DMS153 treated with DMSO at 0.1 percent for 48 hours (cell line): Measurements from ENCODE around the gene SDF4.

Experiments used
- DNase-seq: peaks from one replicate; lab custom pipeline; 2025; ENCODE audit not compliant: unreplicated experiment; lab: John Stamatoyannopoulos, UW

Gene SDF4

GRCh38 chr1:1179983-1180861 is 51.6 kb downstream of the SDF4 start:
- DNase-seq, result no peak

GRCh38 chr1:1179346-1179982 is 52.3 kb downstream of the SDF4 start:
- DNase-seq, result no peak

- no peak for DNase-seq
Measured at GRCh38 chr1:1178794-1179331, 52.9 kb downstream of the SDF4 start.

- DNase-seq, result no peak
Measured at GRCh38 chr1:1177452-1178206, 54.2 kb downstream of the SDF4 start.

DNA sequence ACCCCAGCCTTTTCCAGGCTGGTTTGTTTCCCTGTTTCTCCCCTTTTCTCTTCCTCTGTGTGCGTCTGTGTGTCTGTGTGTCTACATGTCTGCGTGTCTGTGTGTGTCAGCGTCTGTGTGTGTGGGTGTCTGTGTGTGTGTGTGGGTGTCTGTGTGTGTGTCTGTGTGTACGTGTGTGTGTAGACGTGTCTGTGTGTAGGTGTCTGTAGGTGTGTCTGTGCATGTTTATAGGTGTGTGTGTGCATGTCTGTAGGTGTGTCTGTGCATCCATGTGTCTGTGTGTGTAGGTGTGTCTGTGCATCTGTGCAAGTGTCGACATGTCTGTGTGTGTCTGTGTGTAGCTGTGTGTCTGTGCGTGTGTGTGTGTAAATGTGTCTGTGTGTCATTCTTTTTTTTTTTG is 54.9 kb downstream of the SDF4 start:
- no peak for DNase-seq

- DNase-seq, result peak; percentile 79
Measured at GRCh38 chr1:1176063-1176761, 55.6 kb downstream of the SDF4 start.

- DNase-seq, result peak; percentile 86
Measured at GRCh38 chr1:1175221-1176062, 56.4 kb downstream of the SDF4 start.

DNA sequence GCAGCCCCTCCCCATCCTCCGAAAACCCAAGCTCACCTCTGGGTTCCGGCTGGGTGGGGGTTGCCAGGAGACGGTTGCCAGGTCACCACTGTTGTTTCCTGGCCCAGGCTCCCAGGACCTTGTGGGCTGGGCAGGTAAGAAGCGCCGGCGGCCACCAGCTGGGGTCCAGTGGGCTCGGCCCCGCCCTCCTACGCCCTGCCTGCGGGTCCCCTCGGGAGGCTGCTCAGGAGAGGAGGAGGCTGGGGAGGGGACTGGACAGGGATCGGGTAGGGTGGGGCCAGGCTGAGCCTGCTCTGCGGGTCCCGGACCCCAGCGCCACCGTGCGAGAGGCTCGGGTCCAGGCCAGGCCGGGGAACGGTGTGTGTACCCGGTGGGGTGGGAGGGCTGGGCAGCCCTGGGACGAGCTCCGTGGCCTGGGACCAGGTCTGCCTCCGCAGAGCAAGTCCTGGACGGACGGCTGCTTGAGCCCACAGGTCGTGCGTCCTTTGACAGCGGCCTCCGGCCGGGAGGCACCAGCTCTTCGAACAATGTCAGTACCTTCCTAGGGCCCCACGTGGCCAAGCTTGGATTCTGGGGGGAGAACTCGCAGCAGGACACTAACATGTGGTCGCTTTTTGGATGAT is 57.9 kb downstream of the SDF4 start, which contains the start of gene TTLL10:
TSS of gene TTLL10 (plus strand) at position 88 of the 623 bp plus-strand sequence. CDS start 5,336 bp downstream, outside the sequence.
- DNase-seq, result no peak

- no peak for DNase-seq
Measured at GRCh38 chr1:1173061-1173792, 58.6 kb downstream of the SDF4 start.

GRCh38 chr1:1171546-1172340 is 60.1 kb downstream of the SDF4 start:
- no peak for DNase-seq

GRCh38 chr1:1171161-1171545 is 60.6 kb downstream of the SDF4 start:
- DNase-seq, result no peak

GRCh38 chr1:1170215-1171091 is 61.3 kb downstream of the SDF4 start:
- DNase-seq, result no peak

DNA sequence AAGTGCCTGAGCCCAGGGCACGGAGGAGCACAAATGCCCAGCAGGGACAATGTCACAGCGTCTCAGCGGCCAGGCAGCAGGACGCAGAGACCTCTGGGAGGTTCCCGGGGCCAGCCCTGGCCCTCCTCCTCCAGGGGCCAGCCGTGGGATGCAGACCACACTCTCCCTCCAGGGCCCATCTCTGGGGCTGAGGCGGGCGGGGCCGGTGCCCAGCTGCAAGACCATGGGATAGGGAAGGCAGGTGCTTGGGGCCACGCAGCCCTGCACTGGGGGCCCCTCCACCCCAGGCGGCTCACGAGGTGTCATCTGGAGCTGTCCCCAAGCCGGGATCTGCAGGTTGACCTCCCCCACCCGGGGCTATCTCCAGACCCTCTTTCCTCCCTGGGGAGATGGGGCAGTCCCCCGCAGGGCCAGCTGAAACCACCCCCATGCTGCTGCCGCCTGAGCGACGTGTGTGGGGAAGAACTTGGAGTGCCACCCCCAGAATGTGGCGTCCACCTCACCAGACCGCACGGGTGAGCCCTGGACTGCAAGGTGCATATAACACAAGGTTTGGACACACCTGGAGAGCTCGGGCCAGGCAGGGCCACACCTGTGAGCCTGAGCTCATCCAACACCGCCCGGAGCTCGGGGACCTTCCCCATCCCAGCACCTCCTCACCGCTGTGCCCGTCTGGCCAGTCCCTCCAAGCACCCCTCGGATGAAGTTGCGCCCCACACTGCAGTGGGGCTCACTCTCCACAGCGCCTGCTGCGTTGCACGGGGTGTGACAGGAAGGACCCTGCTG is 62.2 kb downstream of the SDF4 start:
- DNase-seq, result no peak

GRCh38 chr1:1168451-1169411 is 63.1 kb downstream of the SDF4 start:
- DNase-seq, result no peak

DNA sequence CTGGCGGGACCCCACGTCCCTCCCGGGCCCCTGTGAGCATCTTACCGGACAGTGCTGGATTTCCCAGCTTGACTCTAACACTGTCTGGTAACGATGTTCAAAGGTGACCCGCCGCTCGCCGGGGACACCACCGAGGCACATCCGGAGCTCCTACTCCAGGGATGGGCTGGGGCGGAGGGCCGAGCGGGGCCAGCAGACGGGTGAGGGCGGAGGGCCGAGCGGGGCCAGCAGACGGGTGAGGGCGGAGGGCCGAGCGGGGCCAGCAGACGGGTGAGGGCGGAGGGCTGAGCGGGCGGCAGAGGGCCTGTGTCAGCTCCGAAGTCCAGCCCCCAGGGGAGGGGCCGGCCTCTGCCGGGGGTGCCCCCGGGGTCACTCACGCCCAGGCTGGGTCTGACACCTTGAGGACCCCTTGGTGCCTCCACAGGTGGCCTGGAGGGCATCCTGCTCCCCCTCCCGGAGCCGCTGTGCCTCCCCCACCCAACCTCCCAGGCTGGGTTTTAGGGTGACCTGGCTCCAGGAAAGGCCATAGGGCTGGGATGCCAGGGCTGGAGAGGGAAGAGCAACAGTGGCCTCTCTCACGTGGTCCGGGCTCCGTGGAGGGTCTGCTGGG is 63.9 kb downstream of the SDF4 start:
- no peak for DNase-seq
